Retinal pigment epithelial cell (primary cell): Measurements from ENCODE around the gene SIX3.

ENCODE experiments used
- DNase-seq: peaks from one replicate; pipeline ENCODE4 v3.0.0-alpha.2; 2010; ENCODE audit warnings: low read depth
- H3K4me3 ChIP-seq: 2 replicates; pipeline ENCODE4 v1.5.1; 2011; ENCODE audit warnings: mild to moderate bottlenecking, low read length, control low read depth, moderate library complexity
- TF ChIP-seq, protein P1 (sequence below): conservative IDR thresholded peaks from 2 replicates; pipeline ENCODE4 v1.5.1; 2011; ENCODE audit warnings: low read depth, low read length, control low read depth, inconsistent platforms

The SIX3 gene

DNA sequence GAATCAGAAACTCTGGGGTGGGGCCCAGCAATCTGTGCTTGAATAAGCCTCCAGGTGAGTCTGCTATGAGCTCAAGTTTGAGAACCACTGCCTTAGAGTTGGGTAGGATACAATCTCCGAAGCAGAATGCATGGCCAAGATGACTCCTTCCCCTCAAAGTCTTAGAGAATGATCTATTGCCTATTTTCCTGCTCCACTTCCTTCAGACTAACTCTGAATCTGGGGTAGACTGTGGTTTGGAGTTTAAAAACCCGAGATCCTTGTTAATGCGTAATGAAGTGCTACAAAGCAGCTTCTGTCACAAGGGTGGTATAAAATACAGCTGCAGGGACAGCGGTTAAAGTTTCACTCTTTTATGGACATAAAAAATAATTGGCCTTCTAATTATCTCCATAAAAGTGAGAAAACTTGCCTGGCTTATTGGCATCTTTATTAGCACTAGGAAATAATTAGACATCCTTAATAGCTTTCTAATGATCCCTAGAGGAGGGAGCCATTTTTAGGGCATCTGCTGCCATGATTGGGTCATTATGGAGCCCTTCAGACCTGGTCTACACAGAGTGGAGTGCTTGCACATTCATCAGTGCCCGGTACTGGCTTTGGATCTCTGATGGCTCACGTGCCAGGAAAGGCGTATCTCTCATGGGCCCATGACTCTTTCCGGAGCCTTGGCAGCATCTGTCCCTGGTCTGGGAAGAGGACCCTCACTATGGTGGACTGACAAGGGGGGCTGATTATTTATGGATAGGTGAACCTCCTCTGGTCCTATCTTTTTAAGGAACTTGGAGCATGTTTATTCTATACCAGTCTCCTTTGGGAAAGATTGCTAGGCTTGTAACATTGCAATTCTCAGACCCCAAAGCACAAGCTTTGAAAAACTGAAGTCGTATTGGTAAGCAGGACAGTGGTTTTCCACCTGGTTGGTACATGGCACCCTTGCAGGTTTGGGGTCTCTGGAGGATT, 39.5 kb downstream of the SIX3 start:
- H3K4me3 ChIP-seq: no peak overlapping the region
- TF ChIP-seq, protein P1, sequence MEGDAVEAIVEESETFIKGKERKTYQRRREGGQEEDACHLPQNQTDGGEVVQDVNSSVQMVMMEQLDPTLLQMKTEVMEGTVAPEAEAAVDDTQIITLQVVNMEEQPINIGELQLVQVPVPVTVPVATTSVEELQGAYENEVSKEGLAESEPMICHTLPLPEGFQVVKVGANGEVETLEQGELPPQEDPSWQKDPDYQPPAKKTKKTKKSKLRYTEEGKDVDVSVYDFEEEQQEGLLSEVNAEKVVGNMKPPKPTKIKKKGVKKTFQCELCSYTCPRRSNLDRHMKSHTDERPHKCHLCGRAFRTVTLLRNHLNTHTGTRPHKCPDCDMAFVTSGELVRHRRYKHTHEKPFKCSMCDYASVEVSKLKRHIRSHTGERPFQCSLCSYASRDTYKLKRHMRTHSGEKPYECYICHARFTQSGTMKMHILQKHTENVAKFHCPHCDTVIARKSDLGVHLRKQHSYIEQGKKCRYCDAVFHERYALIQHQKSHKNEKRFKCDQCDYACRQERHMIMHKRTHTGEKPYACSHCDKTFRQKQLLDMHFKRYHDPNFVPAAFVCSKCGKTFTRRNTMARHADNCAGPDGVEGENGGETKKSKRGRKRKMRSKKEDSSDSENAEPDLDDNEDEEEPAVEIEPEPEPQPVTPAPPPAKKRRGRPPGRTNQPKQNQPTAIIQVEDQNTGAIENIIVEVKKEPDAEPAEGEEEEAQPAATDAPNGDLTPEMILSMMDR: no peak
- DNase-seq: no peak

DNA sequence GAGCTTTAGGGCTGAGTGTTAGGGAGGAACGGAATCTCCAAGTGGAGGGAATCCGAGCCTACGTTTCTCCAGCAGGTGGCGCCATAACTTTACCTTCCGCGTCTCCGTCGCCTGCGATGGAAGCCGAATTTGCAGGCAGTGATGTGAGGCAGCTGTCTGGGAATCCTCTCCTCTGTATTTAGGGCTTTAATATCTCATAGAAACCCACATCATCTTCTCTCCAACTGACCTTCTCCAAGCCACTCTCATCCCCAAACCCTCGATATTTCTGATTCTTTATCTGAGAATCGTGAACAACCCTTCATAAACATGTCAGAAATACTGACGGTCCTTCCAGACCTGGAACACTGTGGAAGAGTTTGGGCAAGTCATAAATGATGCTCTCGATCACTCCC, 40.2 kb downstream of the SIX3 start:
- no peak overlapping the region for H3K4me3 ChIP-seq
- DNase-seq: no peak
- TF ChIP-seq, protein P1: peak; percentile 88

DNA sequence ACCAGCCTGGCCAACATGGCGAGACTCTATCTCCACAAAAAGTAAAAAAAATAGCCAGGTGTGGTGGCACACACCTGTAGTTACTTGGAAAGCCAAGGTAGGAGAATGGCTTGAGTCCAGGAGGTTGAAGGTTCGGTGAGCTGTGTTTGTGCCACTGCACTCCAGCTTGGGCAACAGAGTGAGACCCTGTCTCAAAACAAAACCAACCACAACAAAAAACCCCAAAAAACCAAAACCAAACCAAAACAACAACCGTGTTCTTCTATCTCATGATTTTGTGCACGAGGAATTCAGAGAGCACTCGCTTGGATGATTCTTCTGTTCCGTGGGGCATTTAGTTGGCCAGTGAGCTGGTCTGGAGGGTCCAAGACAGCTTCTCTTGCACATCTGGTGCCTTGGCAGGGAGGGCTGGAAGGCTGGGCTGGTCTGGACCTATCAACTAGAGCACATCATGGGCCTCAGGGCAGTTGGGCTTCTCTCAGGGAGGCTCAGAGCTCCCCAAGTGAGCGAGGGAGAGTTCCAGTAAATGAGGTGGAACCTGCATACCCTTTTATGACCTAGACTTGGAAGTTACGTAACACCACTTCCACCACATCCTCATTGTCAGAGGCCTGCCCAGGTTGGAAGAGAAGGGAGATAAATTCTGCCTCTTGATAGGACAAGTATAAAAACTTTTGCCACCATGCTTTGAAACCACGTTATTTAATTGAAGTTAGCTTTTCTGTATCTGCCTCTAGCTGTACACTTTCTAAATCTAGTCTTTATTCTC, 42.5 kb downstream of the SIX3 start:
- H3K4me3 ChIP-seq: no peak overlapping the region
- no peak for DNase-seq
- TF ChIP-seq, protein P1: no peak

DNA sequence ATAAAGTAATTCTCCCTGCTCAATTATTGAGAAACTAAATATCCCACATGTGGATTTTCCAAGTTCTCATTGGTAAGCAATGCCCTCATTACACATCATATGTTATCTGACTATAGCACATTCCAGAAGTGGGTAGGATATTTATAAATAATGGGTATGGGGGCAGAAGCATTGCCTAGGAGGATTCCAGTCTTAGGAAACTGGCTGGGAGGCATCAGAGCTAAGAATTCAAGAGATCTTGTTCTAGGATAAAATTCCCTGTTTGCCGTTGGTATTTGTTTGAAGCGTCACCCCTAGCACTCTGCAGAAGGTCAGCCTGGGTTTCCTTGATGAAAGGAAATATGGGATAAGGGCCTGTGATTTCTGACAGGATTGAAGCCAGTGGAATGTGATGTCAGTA, 47.7 kb downstream of the SIX3 start:
- TF ChIP-seq, protein P1: no peak
- no peak overlapping the region for H3K4me3 ChIP-seq
- no peak for DNase-seq

DNA sequence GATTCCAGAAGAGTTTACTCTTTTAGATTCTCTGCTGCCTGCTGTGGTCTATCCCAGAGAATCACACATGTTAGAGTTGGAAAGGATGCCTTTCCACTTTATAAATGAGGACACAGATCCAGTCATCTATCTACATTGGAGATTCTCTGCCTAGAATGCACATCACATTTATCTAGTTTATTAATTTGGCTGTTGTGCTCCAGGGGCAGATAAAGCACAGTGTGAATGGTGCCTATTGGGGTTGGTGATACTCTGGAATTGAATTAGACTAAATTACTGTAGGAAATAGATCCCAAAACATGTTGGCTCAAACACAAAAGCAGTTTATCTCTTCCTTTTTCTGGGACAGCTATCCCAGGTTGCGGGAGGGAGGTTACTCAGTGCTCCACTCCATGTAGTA, 52.9 kb downstream of the SIX3 start:
- H3K4me3 ChIP-seq: no peak overlapping the region
- no peak for DNase-seq
- TF ChIP-seq, protein P1: no peak
